Fibroblast of pulmonary artery (primary cell): ENCODE measurements around the gene CKAP2L.
"Not testable (repeated sequence)": the region's sequence is repeated elsewhere in the genome, so short reads cannot be mapped to it uniquely, and the experiment has no call there.

Experiments used
- DNase-seq: peaks from one replicate; pipeline ENCODE4 v3.0.0-alpha.2; 2010; ENCODE audit warnings: low read depth
- H3K4me3 ChIP-seq: replicated peaks from 2 replicates; pipeline ENCODE4 v1.5.1; 2011; ENCODE audit warnings: low read depth, mild to moderate bottlenecking, control low read depth, low read length, moderate library complexity
- CTCF ChIP-seq: IDR thresholded peaks from 2 replicates; pipeline ENCODE4 v1.5.1; 2011; ENCODE audit warnings: mild to moderate bottlenecking, control low read depth, low read length, inconsistent platforms; ENCODE audit errors: missing control alignments

CKAP2L gene

GRCh38 chr2:112718863-112719370 is 45.5 kb downstream of the CKAP2L start:
- H3K4me3 ChIP-seq: no peak overlapping the region
- DNase-seq: no peak
- TF ChIP-seq CTCF: no peak

- not testable (repeated sequence) for H3K4me3 ChIP-seq, DNase-seq
Observed at GRCh38 chr2:112716826-112717352, 47.5 kb downstream of the CKAP2L start.

- not testable (repeated sequence) for DNase-seq, H3K4me3 ChIP-seq
Observed at GRCh38 chr2:112716094-112716493, 48.3 kb downstream of the CKAP2L start.

- no peak overlapping the region for H3K4me3 ChIP-seq
- no peak for TF ChIP-seq CTCF
- peak; percentile 48 for DNase-seq
Observed at GRCh38 chr2:112714836-112715631, 49.4 kb downstream of the CKAP2L start.

- no peak overlapping the region for H3K4me3 ChIP-seq
- TF ChIP-seq CTCF: no peak
- DNase-seq: no peak
Observed at GRCh38 chr2:112714331-112714730, 50.1 kb downstream of the CKAP2L start.

- TF ChIP-seq CTCF: no peak
- no peak overlapping the region for H3K4me3 ChIP-seq
- no peak for DNase-seq
Observed at GRCh38 chr2:112713926-112714325, 50.5 kb downstream of the CKAP2L start.

GRCh38 chr2:112713585-112713925 is 50.9 kb downstream of the CKAP2L start:
- DNase-seq: no peak
- H3K4me3 ChIP-seq: no peak overlapping the region
- TF ChIP-seq CTCF: no peak

GRCh38 chr2:112712903-112713584 is 51.4 kb downstream of the CKAP2L start:
- DNase-seq: peak; percentile 84
- no peak for TF ChIP-seq CTCF
- H3K4me3 ChIP-seq: no peak overlapping the region
